ENCODE data around the gene CDC123.
"Not testable (repeated sequence)": the region's sequence is repeated elsewhere in the genome, so short reads cannot be mapped to it uniquely, and the experiment has no call there.

Gene CDC123

GRCh38 chr10:12269056-12269455 lies 73.1 kb downstream of the CDC123 start:
- H3K14ac ChIP-seq (ENCODE audit: low read length) = no peak overlapping the region
- no peak overlapping the region for H4K8ac ChIP-seq (ENCODE audit: low read depth, low read length)
- no peaks in the 10 kb centered on the region for H3K36me3 ChIP-seq (ENCODE audit: control insufficient read depth in 1 of 2, insufficient read depth in 2 of 2, low read length in 2 of 2)
- no peak overlapping the region for H3K18ac ChIP-seq (ENCODE audit: low read length)
- no peak overlapping the region for H3K4ac ChIP-seq (ENCODE audit: low read depth, low read length)
- H2BK12ac ChIP-seq (ENCODE audit: low read length) = no peak overlapping the region
- H3K9ac ChIP-seq (ENCODE audit: low read length) = no peak overlapping the region
- H3K79me1 ChIP-seq (ENCODE audit: low read length) = no peaks in the 10 kb centered on the region
- H4K91ac ChIP-seq (ENCODE audit: low read depth, low read length) = no peak overlapping the region
- H2BK120ac ChIP-seq (ENCODE audit: insufficient read depth, low read length, poor library complexity) = no peak overlapping the region
- no peak overlapping the region for H2BK5ac ChIP-seq (ENCODE audit: low read depth, low read length, poor library complexity)
- peaks cover 0 to 4% of the 10 kb centered on the region in 2 experiments for H3K4me1 ChIP-seq (ENCODE audit: control insufficient read depth in 1 of 2, insufficient read depth in 2 of 2, low read length in 2 of 2)
- H3K27me3 ChIP-seq (ENCODE audit: insufficient read depth, low read length) = no peaks in the 10 kb centered on the region
- no CpG with 5 or more reads among the region's 2 CpGs for WGBS (ENCODE audit: extremely low coverage, insufficient coverage, insufficient read length)
- no peaks in the 10 kb centered on the region for H3K9me3 ChIP-seq (ENCODE audit: insufficient read depth, low read depth, low read length)
- no peak overlapping the region for H2AK5ac ChIP-seq (ENCODE audit: low read length)
- no peak overlapping the region for H2AFZ ChIP-seq (ENCODE audit: insufficient read depth, low read length, poor library complexity)
- no peak overlapping the region for H3K4me3 ChIP-seq (ENCODE audit: low read depth, low read length)
- no peaks in the 10 kb centered on the region for H3K79me2 ChIP-seq (ENCODE audit: control insufficient read depth, insufficient read depth, low read length, poor library complexity)
- H4K12ac ChIP-seq (ENCODE audit: low read depth, low read length) = no peak overlapping the region
- DNase-seq = peak in 1 of 2 donors; percentile 47
- no peak overlapping the region for H3K23ac ChIP-seq (ENCODE audit: low read length)
- H3K4me2 ChIP-seq (ENCODE audit: low read length) = no peak overlapping the region
- H3K27ac ChIP-seq (ENCODE audit: low read depth, low read length) = no peak overlapping the region

- Histone ChIP-seq H4K91ac (ENCODE audit: low read depth, low read length) (no peak overlapping the region), H3K27ac (ENCODE audit: low read depth, low read length) (no peak overlapping the region), H3K4me3 (ENCODE audit: low read depth, low read length) (no peak overlapping the region), H3K4ac (ENCODE audit: low read depth, low read length) (no peak overlapping the region), H3K9ac (ENCODE audit: low read length) (no peak overlapping the region), H3K27me3 (ENCODE audit: insufficient read depth, low read length) (no peaks in the 10 kb centered on the region), H2BK12ac (ENCODE audit: low read length) (no peak overlapping the region), H3K23ac (ENCODE audit: low read length) (no peak overlapping the region), H2BK120ac (ENCODE audit: insufficient read depth, low read length, poor library complexity) (no peak overlapping the region), H2AK5ac (ENCODE audit: low read length) (no peak overlapping the region), H3K79me1 (ENCODE audit: low read length) (no peaks in the 10 kb centered on the region), H2AFZ (ENCODE audit: insufficient read depth, low read length, poor library complexity) (no peak overlapping the region), H3K36me3 (ENCODE audit: control insufficient read depth in 1 of 2, insufficient read depth in 2 of 2, low read length in 2 of 2) (no peaks in the 10 kb centered on the region), H4K8ac (ENCODE audit: low read depth, low read length) (no peak overlapping the region), H3K79me2 (ENCODE audit: control insufficient read depth, insufficient read depth, low read length, poor library complexity) (no peaks in the 10 kb centered on the region), H3K4me1 (ENCODE audit: control insufficient read depth in 1 of 2, insufficient read depth in 2 of 2, low read length in 2 of 2) (peaks cover 0 to 2% of the 10 kb centered on the region in 2 experiments), H3K9me3 (ENCODE audit: insufficient read depth, low read depth, low read length) (no peaks in the 10 kb centered on the region), H2BK5ac (ENCODE audit: low read depth, low read length, poor library complexity) (no peak overlapping the region), H3K14ac (ENCODE audit: low read length) (no peak overlapping the region), H4K12ac (ENCODE audit: low read depth, low read length) (no peak overlapping the region), H3K18ac (ENCODE audit: low read length) (no peak overlapping the region), H3K4me2 (ENCODE audit: low read length) (no peak overlapping the region)
- no peak for DNase-seq
- no CpG with 5 or more reads among the region's 8 CpGs for WGBS (ENCODE audit: extremely low coverage, insufficient coverage, insufficient read length)
Measured at GRCh38 chr10:12271210-12271540, 75.2 kb downstream of the CDC123 start.

DNA sequence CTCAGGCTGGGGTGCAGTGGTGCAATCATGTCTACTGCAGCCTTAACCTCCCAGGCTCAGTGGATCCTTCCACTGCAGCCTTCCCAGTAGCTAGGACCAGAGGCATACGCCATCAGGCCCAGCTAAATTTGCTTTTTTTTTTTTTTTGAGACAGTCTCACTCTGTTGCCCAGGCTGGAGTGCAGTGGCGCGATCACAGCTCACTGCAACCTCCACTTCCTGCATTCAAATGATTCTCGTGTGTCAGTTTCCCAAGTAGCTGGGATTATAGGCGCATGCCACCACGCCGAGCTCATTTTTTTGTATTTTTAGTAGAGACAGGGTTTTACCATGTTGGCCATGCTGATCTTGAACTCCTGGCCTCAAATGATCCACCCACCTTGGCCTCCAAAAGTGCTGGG lies 81.9 kb downstream of the CDC123 start:
- H3K27me3 ChIP-seq (ENCODE audit: insufficient read depth, low read length); H3K4me3 ChIP-seq (ENCODE audit: low read depth, low read length); H3K36me3 ChIP-seq (ENCODE audit: control insufficient read depth in 1 of 2, insufficient read depth in 2 of 2, low read length in 2 of 2); H4K12ac ChIP-seq (ENCODE audit: low read depth, low read length); DNase-seq; H3K79me2 ChIP-seq (ENCODE audit: control insufficient read depth, insufficient read depth, low read length, poor library complexity); H3K4ac ChIP-seq (ENCODE audit: low read depth, low read length); H3K27ac ChIP-seq (ENCODE audit: low read depth, low read length); H2BK12ac ChIP-seq (ENCODE audit: low read length); H2AK5ac ChIP-seq (ENCODE audit: low read length); H2BK120ac ChIP-seq (ENCODE audit: insufficient read depth, low read length, poor library complexity); H3K79me1 ChIP-seq (ENCODE audit: low read length); H3K14ac ChIP-seq (ENCODE audit: low read length); H4K91ac ChIP-seq (ENCODE audit: low read depth, low read length); H3K9ac ChIP-seq (ENCODE audit: low read length); H3K4me1 ChIP-seq (ENCODE audit: control insufficient read depth in 1 of 2, insufficient read depth in 2 of 2, low read length in 2 of 2); H3K18ac ChIP-seq (ENCODE audit: low read length); H2AFZ ChIP-seq (ENCODE audit: insufficient read depth, low read length, poor library complexity); H2BK5ac ChIP-seq (ENCODE audit: low read depth, low read length, poor library complexity); H3K23ac ChIP-seq (ENCODE audit: low read length); H3K9me3 ChIP-seq (ENCODE audit: insufficient read depth, low read depth, low read length); H4K8ac ChIP-seq (ENCODE audit: low read depth, low read length); H3K4me2 ChIP-seq (ENCODE audit: low read length): not testable (repeated sequence)
- WGBS (ENCODE audit: extremely low coverage, insufficient coverage, insufficient read length) = no CpG with 5 or more reads among the region's 7 CpGs

DNA sequence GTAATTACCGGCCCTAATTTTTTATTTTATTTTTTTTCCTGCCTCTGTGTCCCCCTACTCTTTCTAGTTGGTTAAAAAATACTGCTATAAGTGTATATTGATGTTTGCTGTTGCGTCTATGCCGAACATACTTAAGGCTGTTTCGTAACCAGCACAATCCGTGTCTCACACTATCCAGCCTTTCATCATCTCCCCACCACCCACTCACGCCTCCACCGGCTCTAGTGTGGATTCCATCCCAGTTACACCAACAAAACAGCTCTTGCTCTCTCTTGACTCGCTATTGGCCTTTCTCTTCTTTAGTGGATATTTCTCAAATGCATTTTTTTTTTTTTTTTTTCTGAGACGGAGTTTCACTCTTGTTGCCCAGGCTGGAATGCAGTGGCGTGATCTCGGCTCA lies 83.3 kb downstream of the CDC123 start:
- H3K4ac ChIP-seq (ENCODE audit: low read depth, low read length) = no peak overlapping the region
- H4K8ac ChIP-seq (ENCODE audit: low read depth, low read length) = no peak overlapping the region
- no peaks in the 10 kb centered on the region for H3K36me3 ChIP-seq (ENCODE audit: control insufficient read depth in 1 of 2, insufficient read depth in 2 of 2, low read length in 2 of 2)
- H3K23ac ChIP-seq (ENCODE audit: low read length) = no peak overlapping the region
- no peak overlapping the region for H3K4me2 ChIP-seq (ENCODE audit: low read length)
- no peak overlapping the region for H3K27ac ChIP-seq (ENCODE audit: low read depth, low read length)
- no peak overlapping the region for H4K12ac ChIP-seq (ENCODE audit: low read depth, low read length)
- H2BK5ac ChIP-seq (ENCODE audit: low read depth, low read length, poor library complexity) = no peak overlapping the region
- DNase-seq = peak; percentile 65 to 70
- no peak overlapping the region for H2AFZ ChIP-seq (ENCODE audit: insufficient read depth, low read length, poor library complexity)
- H2BK120ac ChIP-seq (ENCODE audit: insufficient read depth, low read length, poor library complexity) = no peak overlapping the region
- no peaks in the 10 kb centered on the region for H3K79me2 ChIP-seq (ENCODE audit: control insufficient read depth, insufficient read depth, low read length, poor library complexity)
- no peak overlapping the region for H4K91ac ChIP-seq (ENCODE audit: low read depth, low read length)
- no peaks in the 10 kb centered on the region for H3K9me3 ChIP-seq (ENCODE audit: insufficient read depth, low read depth, low read length)
- H2BK12ac ChIP-seq (ENCODE audit: low read length) = no peak overlapping the region
- H3K9ac ChIP-seq (ENCODE audit: low read length) = no peak overlapping the region
- H3K4me3 ChIP-seq (ENCODE audit: low read depth, low read length) = no peak overlapping the region
- no peaks in the 10 kb centered on the region for H3K79me1 ChIP-seq (ENCODE audit: low read length)
- H3K27me3 ChIP-seq (ENCODE audit: insufficient read depth, low read length) = no peaks in the 10 kb centered on the region
- H3K4me1 ChIP-seq (ENCODE audit: control insufficient read depth in 1 of 2, insufficient read depth in 2 of 2, low read length in 2 of 2) = no peaks in the 10 kb centered on the region
- WGBS (ENCODE audit: extremely low coverage, insufficient coverage, insufficient read length) = no CpG with 5 or more reads among the region's 11 CpGs
- H2AK5ac ChIP-seq (ENCODE audit: low read length) = no peak overlapping the region
- H3K14ac ChIP-seq (ENCODE audit: low read length) = no peak overlapping the region
- no peak overlapping the region for H3K18ac ChIP-seq (ENCODE audit: low read length)
